Activated CD4-positive, alpha-beta T cell treated with anti-CD3 and anti-CD28 coated beads, Interleukin-2, amount 10 ng/mL, durations not matched to agents 24 days and 14 days (primary cell): Measurements from ENCODE around the gene TRIM41. TPM values are rescaled to one million over a fixed set of nuclear protein-coding genes. Genes with fewer than 3 reads are reported as not detected.

Experiments
- DNase-seq: peaks from one replicate; pipeline ENCODE4 v3.0.0; 2022
- H3K27ac Mint-ChIP-seq: one replicate; pipeline ENCODE4 v1.8.0; 2022; ENCODE audit warnings: mild to moderate bottlenecking, mixed read lengths
- H3K27me3 Mint-ChIP-seq: one replicate; pipeline ENCODE4 v1.8.0; 2022; ENCODE audit warnings: mixed read lengths
- H3K36me3 Mint-ChIP-seq: one replicate; pipeline ENCODE4 v1.8.0; 2022; ENCODE audit warnings: low read depth, mild to moderate bottlenecking, mixed read lengths
- H3K4me1 Mint-ChIP-seq: one replicate; pipeline ENCODE4 v1.8.0; 2021; ENCODE audit warnings: mixed read lengths
- H3K4me3 Mint-ChIP-seq: one replicate; pipeline ENCODE4 v1.8.0; 2022; ENCODE audit warnings: mild to moderate bottlenecking, moderate library complexity, mixed read lengths
- H3K9me3 Mint-ChIP-seq: one replicate; pipeline ENCODE4 v1.8.0; 2021; ENCODE audit warnings: mixed read lengths
- intact Hi-C: fragments of 100-400 bp; cut with micrococcal nuclease; formaldehyde crosslinking; loops from one replicate; pipeline ENCODE4 v1.15.1; 2023
- total RNA-seq: library from RNA; stranded (reverse); gene quantifications from 2 replicates; pipeline ENCODE4 v1.2.3, GENCODE V29; 2022

TRIM41 gene
- total RNA-seq, 1 donor from 2014 or later = 31.6 TPM

GRCh38 chr5:181221792-181222629, 1.1 kb upstream of the TRIM41 start:
- DNase-seq = peak; percentile 99
- peak overlapping the region; percentile 99 for H3K27ac Mint-ChIP-seq
- peaks cover 5% of the 10 kb centered on the region for H3K27me3 Mint-ChIP-seq
- H3K4me1 Mint-ChIP-seq = peaks cover 62% of the 10 kb centered on the region
- peaks cover 19% of the 10 kb centered on the region for H3K36me3 Mint-ChIP-seq
- H3K9me3 Mint-ChIP-seq = peaks cover 5% of the 10 kb centered on the region
- intact Hi-C loops = loop anchor here (1.0 to 2.0 kb wide), 5 partner anchors 15 to 419 kb away; partner anchors contain the start of gene MGAT1
- peak overlapping the region; percentile 98 for H3K4me3 Mint-ChIP-seq

- Mint-ChIP-seq H3K27ac (peak overlapping the region; percentile 99), H3K36me3 (peaks cover 19% of the 10 kb centered on the region), H3K9me3 (peaks cover 5% of the 10 kb centered on the region), H3K27me3 (peaks cover 5% of the 10 kb centered on the region), H3K4me3 (peak overlapping the region; percentile 98), H3K4me1 (peaks cover 58% of the 10 kb centered on the region)
- intact Hi-C loops = loop anchor here (1.0 to 2.0 kb wide), 7 partner anchors 15 to 420 kb away; partner anchors contain the start of genes MGAT1, RACK1 and TRIM52
- DNase-seq = no peak
Observed at GRCh38 chr5:181222630-181223057, 437 bp upstream of the TRIM41 start.

GRCh38 chr5:181223729-181224389, 778 bp downstream of the TRIM41 start:
- H3K4me1 Mint-ChIP-seq = peaks cover 50% of the 10 kb centered on the region
- intact Hi-C loops = loop anchor here (1.0 to 2.0 kb wide), 5 partner anchors 19 to 421 kb away; partner anchors contain the start of genes MGAT1, RACK1 and TRIM52
- peaks cover 18% of the 10 kb centered on the region for H3K36me3 Mint-ChIP-seq
- peak overlapping the region; percentile 99 for H3K27ac Mint-ChIP-seq
- peak overlapping the region; percentile 98 for H3K4me3 Mint-ChIP-seq
- H3K27me3 Mint-ChIP-seq = peaks cover 5% of the 10 kb centered on the region
- DNase-seq = no peak
- H3K9me3 Mint-ChIP-seq = peaks cover 5% of the 10 kb centered on the region

GRCh38 chr5:181224390-181225229, 1.5 kb downstream of the TRIM41 start:
- peaks cover 5% of the 10 kb centered on the region for H3K27me3 Mint-ChIP-seq
- peaks cover 23% of the 10 kb centered on the region for H3K36me3 Mint-ChIP-seq
- peak overlapping the region; percentile 98 for H3K4me3 Mint-ChIP-seq
- peak; percentile 80 for DNase-seq
- H3K9me3 Mint-ChIP-seq = peaks cover 5% of the 10 kb centered on the region
- H3K27ac Mint-ChIP-seq = peak overlapping the region; percentile 99
- intact Hi-C loops = no loop called here
- peaks cover 57% of the 10 kb centered on the region for H3K4me1 Mint-ChIP-seq

GRCh38 chr5:181229996-181230395, 6.9 kb downstream of the TRIM41 start:
- no peaks in the 10 kb centered on the region for H3K27me3 Mint-ChIP-seq
- H3K4me1 Mint-ChIP-seq = peaks cover 30% of the 10 kb centered on the region
- H3K4me3 Mint-ChIP-seq = no peak overlapping the region
- intact Hi-C loops = no loop called here
- no peak for DNase-seq
- H3K36me3 Mint-ChIP-seq = peaks cover 43% of the 10 kb centered on the region
- peak overlapping the region; percentile 36 for H3K27ac Mint-ChIP-seq
- H3K9me3 Mint-ChIP-seq = no peaks in the 10 kb centered on the region

- H3K9me3 Mint-ChIP-seq = no peaks in the 10 kb centered on the region
- peaks cover 28% of the 10 kb centered on the region for H3K4me1 Mint-ChIP-seq
- no peaks in the 10 kb centered on the region for H3K27me3 Mint-ChIP-seq
- H3K36me3 Mint-ChIP-seq = peaks cover 49% of the 10 kb centered on the region
- DNase-seq = no peak
- intact Hi-C loops = no loop called here
- peak overlapping the region; percentile 60 for H3K27ac Mint-ChIP-seq
- no peak overlapping the region for H3K4me3 Mint-ChIP-seq
Observed at GRCh38 chr5:181230551-181230950, 7.5 kb downstream of the TRIM41 start.

GRCh38 chr5:181231432-181231831, 8.4 kb downstream of the TRIM41 start:
- intact Hi-C loops = no loop called here
- Mint-ChIP-seq H3K36me3 (peaks cover 56% of the 10 kb centered on the region), H3K9me3 (no peaks in the 10 kb centered on the region), H3K27ac (no peak overlapping the region), H3K4me3 (no peak overlapping the region), H3K4me1 (peaks cover 23% of the 10 kb centered on the region), H3K27me3 (no peaks in the 10 kb centered on the region)
- no peak for DNase-seq

GRCh38 chr5:181232593-181232992, 9.5 kb downstream of the TRIM41 start:
- Mint-ChIP-seq H3K36me3 (peaks cover 68% of the 10 kb centered on the region), H3K27ac (no peak overlapping the region), H3K27me3 (no peaks in the 10 kb centered on the region), H3K4me3 (no peak overlapping the region), H3K4me1 (peaks cover 28% of the 10 kb centered on the region), H3K9me3 (no peaks in the 10 kb centered on the region)
- no peak for DNase-seq
- intact Hi-C loops = no loop called here

GRCh38 chr5:181233088-181233800, 10.2 kb downstream of the TRIM41 start:
- no peaks in the 10 kb centered on the region for H3K27me3 Mint-ChIP-seq
- H3K27ac Mint-ChIP-seq = no peak overlapping the region
- H3K4me3 Mint-ChIP-seq = no peak overlapping the region
- peaks cover 33% of the 10 kb centered on the region for H3K4me1 Mint-ChIP-seq
- no peaks in the 10 kb centered on the region for H3K9me3 Mint-ChIP-seq
- intact Hi-C loops = no loop called here
- DNase-seq = no peak
- H3K36me3 Mint-ChIP-seq = peaks cover 74% of the 10 kb centered on the region

GRCh38 chr5:181233801-181234454, 10.8 kb downstream of the TRIM41 start:
- Mint-ChIP-seq H3K9me3 (no peaks in the 10 kb centered on the region), H3K36me3 (peaks cover 81% of the 10 kb centered on the region), H3K27me3 (no peaks in the 10 kb centered on the region), H3K27ac (no peak overlapping the region), H3K4me1 (peaks cover 37% of the 10 kb centered on the region), H3K4me3 (no peak overlapping the region)
- intact Hi-C loops = no loop called here
- no peak for DNase-seq

GRCh38 chr5:181234455-181235306, 11.6 kb downstream of the TRIM41 start:
- no peak for DNase-seq
- H3K27me3 Mint-ChIP-seq = no peaks in the 10 kb centered on the region
- intact Hi-C loops = no loop called here
- no peaks in the 10 kb centered on the region for H3K9me3 Mint-ChIP-seq
- peak overlapping the region; percentile 10 for H3K27ac Mint-ChIP-seq
- H3K36me3 Mint-ChIP-seq = peaks cover 82% of the 10 kb centered on the region
- H3K4me1 Mint-ChIP-seq = peaks cover 34% of the 10 kb centered on the region
- H3K4me3 Mint-ChIP-seq = no peak overlapping the region

GRCh38 chr5:181235323-181235688, 12.2 kb downstream of the TRIM41 start:
- no peak for DNase-seq
- peaks cover 81% of the 10 kb centered on the region for H3K36me3 Mint-ChIP-seq

More at GRCh38 chr5:181235323-181235688, 12.2 kb downstream of the TRIM41 start:
- Mint-ChIP-seq H3K4me1 (peaks cover 31% of the 10 kb centered on the region), H3K27me3 (no peaks in the 10 kb centered on the region), H3K4me3 (no peak overlapping the region), H3K27ac (peak overlapping the region; percentile 10), H3K9me3 (no peaks in the 10 kb centered on the region)
- intact Hi-C loops = no loop called here
